Stimulated activated effector memory CD8-positive, alpha-beta T cell treated with anti-CD3 and anti-CD28 coated beads, Interleukin-12 subunit alpha, Interleukin-12 subunit beta, amount 100 ng/mL, for 72 hours (primary cell): Measurements from ENCODE around the gene USHBP1.

Source experiments
- ATAC-seq: fragments of 150-1000 bp; cut with Tn5 transposase; 2 replicates; pipeline ENCODE4 v1.10.0; 2021
- DNase-seq, 2 donors: peaks; one replicate each; pipeline ENCODE4 v3.0.0; 2021 to 2022; ENCODE audit warnings: low spot score in 2 of 2
- H3K27ac Mint-ChIP-seq: one replicate; pipeline ENCODE4 v1.8.0; 2022; ENCODE audit warnings: mild to moderate bottlenecking, mixed read lengths
- H3K36me3 Mint-ChIP-seq: one replicate; pipeline ENCODE4 v1.8.0; 2022; ENCODE audit warnings: mild to moderate bottlenecking, mixed read lengths
- H3K4me1 Mint-ChIP-seq: one replicate; pipeline ENCODE4 v1.8.0; 2022; ENCODE audit warnings: mixed read lengths
- H3K4me3 Mint-ChIP-seq: one replicate; pipeline ENCODE4 v1.8.0; 2022; ENCODE audit warnings: mild to moderate bottlenecking, mixed read lengths
- H3K9me3 Mint-ChIP-seq: one replicate; pipeline ENCODE4 v1.8.0; 2022; ENCODE audit warnings: mixed read lengths

USHBP1 gene

DNA sequence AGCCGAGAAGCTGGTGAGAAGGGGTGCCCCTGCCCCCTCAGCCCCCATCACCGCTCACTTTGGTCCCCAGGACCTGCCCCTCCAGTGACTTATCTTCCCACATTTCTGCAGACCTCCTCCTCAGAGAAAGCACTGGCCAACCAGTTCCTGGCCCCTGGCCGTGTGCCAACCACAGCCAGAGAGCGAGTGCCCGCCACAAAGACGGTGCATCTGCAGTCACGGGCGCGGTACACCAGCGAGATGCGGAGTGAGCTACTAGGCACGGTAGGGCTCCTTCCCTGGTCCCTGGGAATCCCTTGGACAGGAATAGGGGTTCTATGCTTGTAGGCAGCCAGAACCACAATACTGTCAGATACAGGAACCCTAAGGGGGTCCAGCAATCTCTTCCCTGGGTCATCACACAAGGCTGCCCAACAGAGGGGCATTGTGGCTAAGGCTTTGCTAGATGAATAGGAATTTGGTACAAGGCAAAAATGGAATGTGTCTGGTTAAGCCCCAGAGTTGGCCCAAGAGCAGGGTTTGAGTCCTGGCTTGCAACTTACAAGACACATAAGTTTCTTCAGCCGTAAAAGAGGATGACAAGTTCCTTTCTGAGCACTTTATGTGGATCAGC lies 48.4 kb downstream of the USHBP1 start:
- H3K9me3 Mint-ChIP-seq: no peaks in the 10 kb centered on the region
- peaks cover 79% of the 10 kb centered on the region for H3K36me3 Mint-ChIP-seq
- DNase-seq (no peak), ATAC-seq (no peak)
- peak overlapping the region; percentile 78 for H3K4me3 Mint-ChIP-seq
- H3K4me1 Mint-ChIP-seq: peaks cover 12% of the 10 kb centered on the region
- peak overlapping the region; percentile 96 for H3K27ac Mint-ChIP-seq

DNA sequence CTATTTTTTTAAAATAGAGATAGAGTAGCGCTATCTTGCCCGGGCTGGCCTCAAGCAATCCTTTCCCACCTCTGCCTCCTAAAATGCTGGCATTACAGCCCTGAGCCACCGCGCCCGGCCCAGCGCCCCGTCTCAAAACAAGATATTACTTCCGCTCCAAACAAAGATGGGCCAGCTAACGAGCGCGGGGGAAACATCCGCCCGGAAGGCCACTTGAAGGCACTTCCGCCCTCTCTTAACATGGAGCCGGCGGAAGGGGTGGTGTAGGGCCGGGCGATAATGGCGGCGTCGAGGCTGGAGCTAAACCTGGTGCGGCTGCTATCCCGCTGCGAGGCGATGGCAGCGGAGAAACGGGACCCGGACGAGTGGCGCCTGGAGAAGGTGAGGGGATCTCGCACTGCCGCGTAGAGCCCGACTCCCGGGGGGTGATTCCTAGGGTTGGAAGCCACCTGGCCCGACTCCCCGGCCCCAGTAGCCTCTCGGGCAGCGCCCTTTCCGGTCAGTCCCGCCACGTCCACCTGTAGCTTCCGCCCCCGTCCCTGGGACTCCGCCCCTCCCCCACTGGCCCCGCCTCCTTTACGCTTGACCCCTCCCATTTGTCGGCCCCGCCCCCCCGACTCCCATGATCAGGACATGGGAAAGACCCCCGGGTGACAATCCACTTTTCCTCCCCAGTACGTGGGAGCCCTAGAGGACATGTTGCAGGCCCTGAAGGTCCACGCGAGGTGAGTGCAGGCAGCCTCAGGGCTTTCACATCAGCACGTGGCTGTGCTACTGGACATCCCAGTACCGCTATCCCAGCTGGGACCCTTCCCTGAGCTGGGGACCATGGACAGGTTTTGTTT lies 49.2 kb downstream of the USHBP1 start, which contains the start of gene USE1:
Gene USE1 (plus strand): TSS at position 231 of the 845 bp plus-strand sequence. CDS start 49 bp downstream, at position 280.
- ATAC-seq (peak; percentile 97), DNase-seq (peak; percentile 70 to 90)
- H3K4me3 Mint-ChIP-seq: peak within 1 kb of the TSS; percentile 78
- peak within 1 kb of the TSS; percentile 96 for H3K27ac Mint-ChIP-seq
- H3K4me1 Mint-ChIP-seq: peaks cover 12% of the 10 kb centered on the region
- H3K9me3 Mint-ChIP-seq: no peaks in the 10 kb centered on the region
- H3K36me3 Mint-ChIP-seq: peaks cover 87% of the 10 kb centered on the region

DNA sequence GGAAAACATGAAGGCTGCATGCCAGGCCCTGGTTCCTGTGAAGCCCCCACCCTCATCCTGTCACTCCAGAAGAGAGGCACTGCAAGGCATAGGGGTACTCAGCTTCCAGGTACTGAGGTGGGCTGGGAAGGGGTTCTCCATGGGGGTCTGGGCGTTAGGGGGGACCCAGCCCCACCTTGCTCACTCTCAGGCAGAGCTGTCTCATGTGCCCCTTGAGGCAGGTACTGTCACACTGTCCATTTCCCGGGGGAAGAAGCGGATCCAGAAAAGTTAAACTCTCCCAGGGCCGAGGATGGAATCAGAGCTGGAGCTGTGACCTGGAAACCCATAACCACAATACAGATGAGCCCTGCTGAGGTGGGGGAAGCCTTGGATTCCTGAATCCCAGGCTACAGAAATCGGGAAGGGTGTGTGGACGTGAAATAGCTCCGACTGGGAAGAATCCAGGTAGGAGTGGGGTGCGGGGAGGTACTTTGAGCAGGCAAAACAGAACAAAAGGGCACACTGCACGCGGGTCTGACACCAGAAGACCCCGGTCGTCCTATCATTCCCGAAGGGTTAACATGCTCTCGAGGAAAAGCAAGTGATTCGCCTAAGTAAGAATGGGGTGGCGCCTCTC lies 49.9 kb downstream of the USHBP1 start:
- peaks cover 12% of the 10 kb centered on the region for H3K4me1 Mint-ChIP-seq
- DNase-seq (no peak), ATAC-seq (no peak)
- peak overlapping the region; percentile 96 for H3K27ac Mint-ChIP-seq
- H3K9me3 Mint-ChIP-seq: no peaks in the 10 kb centered on the region
- peak overlapping the region; percentile 78 for H3K4me3 Mint-ChIP-seq
- peaks cover 91% of the 10 kb centered on the region for H3K36me3 Mint-ChIP-seq

- Mint-ChIP-seq H3K4me1 (peaks cover 22% of the 10 kb centered on the region), H3K36me3 (peaks cover 91% of the 10 kb centered on the region), H3K9me3 (no peaks in the 10 kb centered on the region), H3K4me3 (no peak overlapping the region), H3K27ac (peak overlapping the region; percentile 54)
- no peak for ATAC-seq
- DNase-seq: no peak
Measured at GRCh38 chr19:17213334-17213733, 51.2 kb downstream of the USHBP1 start.

DNA sequence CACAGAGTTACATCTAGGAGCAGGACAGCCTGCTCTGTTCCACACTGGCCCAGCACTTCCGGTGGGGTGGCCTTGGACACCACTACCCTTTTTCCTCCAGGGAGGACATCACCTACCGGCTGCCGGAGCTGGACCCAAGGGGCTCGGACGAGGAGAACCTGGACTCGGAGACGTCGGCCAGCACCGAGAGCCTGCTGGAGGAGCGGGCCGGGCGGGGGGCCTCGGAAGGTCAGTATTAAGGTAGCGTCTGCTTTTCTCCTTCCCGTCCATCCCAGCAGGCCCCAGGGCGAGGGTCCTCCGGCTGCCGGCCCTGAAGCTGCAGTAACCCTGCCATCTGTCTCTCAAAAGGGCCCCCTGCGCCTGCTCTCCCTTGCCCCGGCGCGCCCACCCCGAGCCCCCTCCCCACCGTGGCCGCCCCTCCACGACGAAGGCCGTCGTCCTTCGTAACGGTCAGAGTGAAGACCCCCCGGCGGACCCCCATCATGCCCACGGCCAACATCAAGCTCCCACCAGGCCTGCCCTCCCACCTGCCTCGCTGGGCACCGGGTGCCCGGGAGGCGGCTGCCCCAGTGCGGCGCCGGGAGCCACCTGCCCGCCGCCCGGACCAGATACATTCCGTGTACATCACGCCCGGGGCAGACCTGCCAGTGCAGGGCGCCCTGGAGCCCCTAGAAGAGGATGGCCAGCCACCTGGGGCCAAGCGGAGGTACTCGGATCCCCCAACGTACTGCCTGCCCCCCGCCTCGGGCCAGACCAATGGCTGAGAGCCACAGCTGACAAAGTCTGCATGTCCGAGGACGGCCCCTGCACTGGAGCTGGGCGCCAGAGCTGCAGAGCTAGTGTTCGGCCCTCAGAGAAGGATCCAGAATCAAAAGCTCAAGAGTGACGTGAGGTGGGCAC lies 52.7 kb downstream of the USHBP1 start:
- Mint-ChIP-seq H3K9me3 (no peaks in the 10 kb centered on the region), H3K36me3 (peaks cover 90% of the 10 kb centered on the region), H3K4me3 (no peak overlapping the region), H3K27ac (no peak overlapping the region), H3K4me1 (peaks cover 22% of the 10 kb centered on the region)
- no peak for DNase-seq
- ATAC-seq: no peak

DNA sequence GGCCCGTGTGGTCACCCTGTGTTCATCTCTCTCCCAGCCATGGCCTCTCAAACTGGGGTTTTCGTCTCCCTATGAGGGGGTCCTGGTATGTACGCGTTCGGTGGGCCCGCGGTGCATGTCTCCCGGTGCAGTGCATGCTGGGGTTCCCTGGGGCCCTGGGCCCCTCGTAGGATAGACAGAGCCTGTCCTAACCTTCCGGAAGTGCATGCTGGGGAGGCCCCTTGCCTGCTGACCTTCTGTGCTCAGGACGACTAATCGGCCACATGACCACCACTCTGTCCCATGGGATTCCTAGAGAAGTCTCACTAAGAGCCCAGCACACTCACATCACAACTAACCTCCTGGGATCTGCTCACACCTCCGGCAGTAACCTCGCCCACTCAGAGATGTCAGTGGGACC lies 54.2 kb downstream of the USHBP1 start:
- H3K27ac Mint-ChIP-seq: peak overlapping the region; percentile 92

DNA sequence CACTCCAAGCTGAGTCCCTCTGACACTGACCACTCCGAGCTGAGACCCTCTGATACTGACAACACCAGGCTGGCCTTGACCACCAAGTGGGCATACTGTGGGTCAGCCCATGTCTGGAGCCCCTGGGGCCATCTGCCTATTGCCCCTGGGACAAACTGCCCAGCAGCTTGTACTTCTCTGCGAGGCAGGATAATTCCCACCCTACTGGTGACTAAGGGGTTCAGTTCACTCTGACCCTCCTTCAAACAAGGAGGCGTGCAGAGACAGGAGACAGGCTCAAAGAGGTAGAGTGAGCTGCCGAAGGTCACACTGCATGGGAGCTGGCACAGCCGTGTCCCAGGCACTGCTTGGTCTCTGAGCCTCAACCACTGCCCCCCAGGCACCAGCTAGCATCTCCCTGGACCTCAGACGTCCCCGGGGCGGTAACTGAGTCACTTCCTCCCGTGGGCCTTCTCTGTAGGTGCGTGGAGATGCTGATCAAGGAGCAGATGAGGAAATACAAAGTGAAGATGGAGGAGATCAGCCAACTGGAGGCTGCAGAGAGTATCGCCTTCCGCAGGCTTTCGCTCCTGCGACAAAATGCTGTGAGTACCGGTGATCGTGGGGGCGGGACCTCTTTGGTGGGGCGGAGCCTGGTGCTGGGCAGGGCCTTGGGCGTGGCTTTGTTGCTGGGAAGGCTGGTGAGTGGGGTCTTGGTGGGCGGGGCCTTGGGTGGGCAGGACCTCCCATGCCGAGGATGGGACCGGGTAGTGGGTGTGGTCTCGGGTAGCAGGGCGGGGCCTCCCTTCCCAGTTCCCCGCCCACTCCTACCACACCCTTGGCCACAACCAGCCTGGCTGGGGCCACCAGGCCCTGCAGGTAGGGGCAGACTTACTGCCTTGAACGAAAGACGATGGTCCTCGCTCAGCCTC lies 55.2 kb downstream of the USHBP1 start:
- Mint-ChIP-seq H3K4me1 (peaks cover 12% of the 10 kb centered on the region), H3K36me3 (peaks cover 81% of the 10 kb centered on the region), H3K9me3 (no peaks in the 10 kb centered on the region), H3K27ac (peak overlapping the region; percentile 92), H3K4me3 (no peak overlapping the region)
- peak; percentile 57 for ATAC-seq
- DNase-seq: peak in 1 of 2 donors; percentile 70

More for the DNA sequence above, 54.2 kb downstream of the USHBP1 start:
- Mint-ChIP-seq H3K9me3 (no peaks in the 10 kb centered on the region), H3K4me3 (no peak overlapping the region), H3K4me1 (peaks cover 21% of the 10 kb centered on the region), H3K36me3 (peaks cover 87% of the 10 kb centered on the region)
- DNase-seq (no peak), ATAC-seq (no peak)

- peaks cover 11% of the 10 kb centered on the region for H3K4me1 Mint-ChIP-seq
- no peaks in the 10 kb centered on the region for H3K9me3 Mint-ChIP-seq
- ATAC-seq (no peak), DNase-seq (no peak)
- no peak overlapping the region for H3K4me3 Mint-ChIP-seq
- no peak overlapping the region for H3K27ac Mint-ChIP-seq
- peaks cover 57% of the 10 kb centered on the region for H3K36me3 Mint-ChIP-seq
Measured at GRCh38 chr19:17206736-17207581, 57.6 kb downstream of the USHBP1 start.

DNA sequence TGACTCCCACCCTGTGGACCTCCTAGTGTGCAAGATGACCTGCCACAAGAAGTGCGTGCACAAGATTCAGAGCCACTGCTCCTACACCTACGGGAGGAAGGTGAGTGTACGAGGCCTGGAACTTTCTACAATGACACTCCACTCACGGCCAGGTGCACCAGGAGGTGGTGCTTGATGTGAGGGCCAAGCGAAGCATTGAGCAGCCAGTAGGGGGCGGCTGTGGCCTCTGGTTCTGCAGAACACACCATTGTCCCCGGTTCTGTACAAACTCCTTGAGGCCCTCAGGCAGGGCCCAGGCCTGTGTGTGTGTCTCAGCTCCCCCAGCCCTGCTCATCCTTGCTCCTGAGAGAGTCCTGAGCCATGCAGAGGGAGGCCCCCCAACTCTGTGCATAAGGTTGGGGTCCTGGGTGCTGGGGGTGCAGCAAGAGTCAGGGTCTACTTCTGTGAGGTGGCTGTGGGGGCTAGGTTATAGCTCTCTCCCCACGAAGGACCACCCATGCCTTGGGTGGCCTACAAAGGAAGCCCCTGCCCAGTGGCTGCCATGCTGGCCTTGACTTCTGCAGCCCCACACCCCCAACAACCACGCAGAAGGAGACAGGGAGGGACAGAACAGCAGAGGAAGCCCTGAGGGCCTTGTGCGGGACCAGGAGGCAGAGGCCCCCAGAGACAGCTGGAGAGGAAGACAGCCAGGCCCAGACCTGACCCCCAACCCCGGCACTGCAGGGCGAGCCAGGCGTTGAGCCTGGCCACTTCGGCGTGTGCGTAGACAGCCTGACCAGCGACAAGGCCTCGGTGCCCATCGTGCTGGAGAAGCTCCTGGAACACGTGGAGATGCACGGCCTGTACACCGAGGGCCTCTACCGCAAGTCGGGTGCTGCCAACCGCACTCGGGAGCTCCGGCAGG lies 59.1 kb downstream of the USHBP1 start:
- peak in 1 of 2 donors; percentile 28 for DNase-seq
- peaks cover 11% of the 10 kb centered on the region for H3K4me1 Mint-ChIP-seq
- peak; percentile 60 for ATAC-seq
- no peak overlapping the region for H3K4me3 Mint-ChIP-seq
- H3K9me3 Mint-ChIP-seq: no peaks in the 10 kb centered on the region
- H3K36me3 Mint-ChIP-seq: peaks cover 43% of the 10 kb centered on the region
- H3K27ac Mint-ChIP-seq: no peak overlapping the region

- Mint-ChIP-seq H3K27ac (no peak overlapping the region), H3K9me3 (no peaks in the 10 kb centered on the region), H3K36me3 (peaks cover 17% of the 10 kb centered on the region), H3K4me3 (no peak overlapping the region), H3K4me1 (no peaks in the 10 kb centered on the region)
- no peak for ATAC-seq
- DNase-seq: no peak
Measured at GRCh38 chr19:17202713-17203112, 61.8 kb downstream of the USHBP1 start.

DNA sequence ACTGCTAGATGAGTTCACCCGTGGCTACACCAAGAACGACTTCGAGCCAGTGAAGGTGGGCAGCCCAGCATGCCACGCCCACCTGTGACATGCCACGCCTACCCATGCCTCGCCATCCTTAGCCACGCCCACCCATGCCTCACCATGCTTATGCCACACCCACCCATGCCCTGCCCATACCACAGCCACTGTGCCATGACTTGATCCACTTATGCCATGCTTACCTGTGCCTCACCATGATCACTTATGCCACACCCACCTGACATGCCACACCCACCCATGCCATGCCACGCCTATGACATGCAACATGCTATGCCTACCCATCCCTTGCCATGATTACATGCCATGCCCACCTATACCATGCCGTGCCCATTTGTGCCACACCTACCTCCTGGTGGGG lies 62.3 kb downstream of the USHBP1 start:
- DNase-seq (no peak), ATAC-seq (peak; percentile 64)
- Mint-ChIP-seq H3K9me3 (no peaks in the 10 kb centered on the region), H3K4me1 (no peaks in the 10 kb centered on the region), H3K27ac (peak overlapping the region; percentile 40), H3K4me3 (no peak overlapping the region), H3K36me3 (peaks cover 12% of the 10 kb centered on the region)

DNA sequence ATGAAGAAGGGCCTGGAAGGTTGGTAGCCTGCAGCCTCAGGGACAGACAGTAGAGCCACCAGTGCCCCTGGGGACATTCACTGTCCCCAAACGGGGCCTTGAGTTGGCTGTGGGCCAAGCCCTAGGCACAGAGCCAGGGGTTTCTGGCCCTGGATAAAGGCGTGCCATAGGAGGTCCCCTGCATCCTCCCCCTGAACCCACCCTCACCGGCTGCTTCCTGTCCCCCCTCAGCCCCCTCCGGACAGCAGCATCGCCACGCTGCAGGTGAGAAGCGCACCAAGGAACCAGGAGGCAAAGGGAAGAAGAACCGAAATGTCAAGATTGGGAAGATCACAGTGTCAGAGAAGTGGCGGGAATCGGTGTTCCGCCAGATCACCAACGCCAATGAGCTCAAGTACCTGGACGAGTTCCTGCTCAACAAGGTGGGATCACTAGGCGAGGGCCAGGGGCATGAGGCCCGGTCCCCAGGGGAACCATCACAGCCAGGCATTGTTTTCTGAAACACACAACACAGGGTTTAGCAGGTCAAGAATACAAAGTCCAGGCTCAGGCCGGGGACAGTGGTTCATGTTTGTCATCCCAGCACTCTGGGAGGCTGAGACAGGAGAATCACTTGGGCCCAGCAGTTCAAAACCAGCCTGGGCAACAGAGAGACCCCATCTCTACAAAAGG lies 64.0 kb downstream of the USHBP1 start:
- ATAC-seq (no peak), DNase-seq (no peak)
- peak overlapping the region; percentile 59 for H3K27ac Mint-ChIP-seq
- no peak overlapping the region for H3K4me3 Mint-ChIP-seq
- no peaks in the 10 kb centered on the region for H3K9me3 Mint-ChIP-seq
- no peaks in the 10 kb centered on the region for H3K36me3 Mint-ChIP-seq
- H3K4me1 Mint-ChIP-seq: no peaks in the 10 kb centered on the region
